Psoas muscle (tissue), 8 donors: ENCODE measurements around the gene DIP2C. TPM values are rescaled to one million over a fixed set of nuclear protein-coding genes. Genes with fewer than 3 reads are reported as not detected.
"Not testable (repeated sequence)": the region's sequence is repeated elsewhere in the genome, so short reads cannot be mapped to it uniquely, and the experiment has no call there.

Source experiments
- ATAC-seq, 4 donors: fragments of 200-7000 bp; cut with Tn5 transposase; one replicate each; pipeline ENCODE4 v1.9.1; 2020; ENCODE audit warnings: moderate library complexity in 3 of 4, mild to moderate bottlenecking in 2 of 4
- DNase-seq, 2 donors: peaks; one replicate each; pipeline ENCODE4 v3.0.0-alpha.2; 2020
- H3K27ac ChIP-seq: fragments of 200-600 bp; one replicate; pipeline ENCODE4 v1.8.0; 2022
- H3K27me3 ChIP-seq, 3 donors: fragments of 200-600 bp in 1 of 3; one replicate each; pipeline versions ENCODE4 v1.6.1 to v1.8.0; 2013 to 2022; ENCODE audit warnings: low read length in 2 of 3, mild to moderate bottlenecking in 2 of 3, moderate library complexity in 1 of 3; ENCODE audit not compliant: insufficient read depth in 3 of 3
- H3K36me3 ChIP-seq, 2 donors: fragments of 200-600 bp in 1 of 2; one replicate each; pipeline versions ENCODE4 v1.6.1 to v1.8.0; 2013 to 2022; ENCODE audit warnings: low read depth in 1 of 2, mild to moderate bottlenecking in 1 of 2, moderate library complexity in 1 of 2; ENCODE audit not compliant: insufficient read depth in 1 of 2
- H3K4me1 ChIP-seq: fragments of 200-600 bp; one replicate; pipeline ENCODE4 v1.8.0; 2022
- H3K4me3 ChIP-seq: fragments of 200-600 bp; one replicate; pipeline ENCODE4 v1.8.0; 2022; ENCODE audit warnings: mild to moderate bottlenecking
- H3K9me3 ChIP-seq: fragments of 200-600 bp; one replicate; pipeline ENCODE4 v1.8.0; 2022
- CTCF ChIP-seq: fragments of 200-600 bp; IDR thresholded peaks from one replicate; pipeline ENCODE4 v1.8.0; 2022; ENCODE audit warnings: antibody characterized with exemption
- WGBS, 3 donors: extraction: QIAGEN DNeasy Blood & Tissue Kit; methylation state at CpG; one replicate each; pipeline versions ENCODE4 v1.1.6 to v1.1.7; 2013; 5-methylcytosine and 5-hydroxymethylcytosine counted together
- intact Hi-C, 2 donors: fragments of 100-400 bp; cut with DNase I; formaldehyde crosslinking; loops; one replicate each; pipeline versions ENCODE4 v1.11.0 to v1.14.2; 2022
- polyA plus RNA-seq, 3 donors: library from polyadenylated mRNA; stranded (reverse); fragments of 200-250 nt; gene quantifications; one replicate each; pipeline ENCODE4 v1.2.3, GENCODE V29; 2013
- total RNA-seq, 4 donors: library from RNA; stranded (reverse); fragmentation: NEBNext Ultra II Directional in 2 of 4; extraction: Animal tissue kit (Norgen Biotek cat#: 25700) in 2 of 4; gene quantifications; one replicate each; pipeline versions ENCODE4 v1.2.1 to v1.2.4, GENCODE V29; 2021 to 2023
- donor health status: healthy with polysubstance abuse.
- donor health status: DM: no; HTN: no; CAD: no; lungs with moderate emphysema.
- donor health status: Bipolar disorder and iron deficiency.
- donor health status: healthy.
- donor health status: DM: yes; HTN: yes; CAD: no.
- donor health status: DM: no; HTN: no; CAD: no.
- donor health status: DM: no; HTN: no; CAD: no.
- donor health status: DM: yes; HTN: yes; CAD: no.

DIP2C gene
- total and polyA plus RNA-seq, 7 donors: 7.7 to 32.0 (median 25.0) TPM

- Histone ChIP-seq H3K9me3 (no peaks in the 10 kb centered on the region), H3K4me1 (no peaks in the 10 kb centered on the region), H3K36me3 (no peaks in the 10 kb centered on the region), H3K27ac (no peak overlapping the region), H3K27me3 (no peaks in the 10 kb centered on the region), H3K4me3 (no peak overlapping the region)
- WGBS, 3 donors: 76 to 87% (median 81%) methylated on average over 1 of the region's 1 CpG
- intact Hi-C loops: no loop called here
- ATAC-seq: no peak
- no peak for TF ChIP-seq CTCF
- DNase-seq: no peak
These were observed 18.0 kb upstream of the DIP2C start for GRCh38 chr10:707456-707855.

GRCh38 chr10:703118-703517 is 13.7 kb upstream of the DIP2C start:
- intact Hi-C loops: no loop called here
- Histone ChIP-seq H3K36me3 (no peaks in the 10 kb centered on the region), H3K9me3 (no peaks in the 10 kb centered on the region), H3K4me3 (no peak overlapping the region), H3K27ac (no peak overlapping the region), H3K27me3 (peaks cover 0 to 11% (median 2%) of the 10 kb centered on the region in 3 donors), H3K4me1 (no peaks in the 10 kb centered on the region)
- TF ChIP-seq CTCF: no peak
- 90 to 98% (median 94%) methylated on average over 1 of the region's 1 CpG for WGBS, 3 donors
- ATAC-seq: no peak
- no peak for DNase-seq

- peaks cover 0 to 18% (median 2%) of the 10 kb centered on the region in 3 donors for H3K27me3 ChIP-seq
- 92 to 98% (median 96%) methylated on average over 6 of the region's 6 CpGs for WGBS, 3 donors
These were observed 10.7 kb upstream of the DIP2C start for GRCh38 chr10:700183-700582.

GRCh38 chr10:697097-697875 is 7.8 kb upstream of the DIP2C start:
- ATAC-seq (peak in 1 of 4 donors; percentile 41), DNase-seq (no peak)
- Histone ChIP-seq H3K4me3 (no peak overlapping the region), H3K36me3 (no peaks in the 10 kb centered on the region), H3K27ac (no peak overlapping the region), H3K9me3 (no peaks in the 10 kb centered on the region), H3K27me3 (peaks cover 0 to 18% (median 2%) of the 10 kb centered on the region in 3 donors), H3K4me1 (no peaks in the 10 kb centered on the region)
- WGBS, 3 donors: 45 to 59% (median 46%) methylated on average over 30 of the region's 30 CpGs
- intact Hi-C loops: loop anchor here in 1 of 2 donors (5.0 to 10.0 kb wide), 2 partner anchors 75 to 272 kb away; no protein-coding TSS in a partner anchor
- TF ChIP-seq CTCF: no peak

More at GRCh38 chr10:700183-700582, 10.7 kb upstream of the DIP2C start:
- H3K4me3 ChIP-seq, DNase-seq, H3K9me3 ChIP-seq, H3K27ac ChIP-seq, ATAC-seq, intact Hi-C loops, H3K4me1 ChIP-seq, H3K36me3 ChIP-seq: not testable (repeated sequence)

GRCh38 chr10:695396-695795 is 5.9 kb upstream of the DIP2C start:
- no peak overlapping the region for H3K4me3 ChIP-seq
- no peaks in the 10 kb centered on the region for H3K36me3 ChIP-seq
- WGBS, 3 donors: 91 to 95% (median 93%) methylated on average over 14 of the region's 14 CpGs
- ATAC-seq: no peak
- peaks cover 0 to 18% (median 2%) of the 10 kb centered on the region in 3 donors for H3K27me3 ChIP-seq
- no peaks in the 10 kb centered on the region for H3K4me1 ChIP-seq
- no peak for TF ChIP-seq CTCF
- DNase-seq: no peak
- H3K27ac ChIP-seq: no peak overlapping the region
- intact Hi-C loops: loop anchor here in 1 of 2 donors (5.0 to 10.0 kb wide), 2 partner anchors 77 to 271 kb away; no protein-coding TSS in a partner anchor
- no peaks in the 10 kb centered on the region for H3K9me3 ChIP-seq
